ENCODE measurements around the gene RIPPLY1. TPM values are rescaled to one million over a fixed set of nuclear protein-coding genes. Genes with fewer than 3 reads are reported as not detected.
A peak's percentile ranks its signal among the peaks of the same experiment; 100 is the strongest.

RIPPLY1 gene
- total and polyA plus RNA-seq, 2 experiments from 2014 or later, result 0.21 TPM; not detected in 1

GRCh38 chrX:106927700-106928099 lies 24.6 kb upstream of the RIPPLY1 start:
- no peaks in the 10 kb centered on the region for H3K27me3 ChIP-seq
- H3K9me2 ChIP-seq (replicated peaks; ENCODE audit: insufficient read depth), result no peaks in the 10 kb centered on the region
- no peak for TF ChIP-seq CTCF (IDR thresholded peaks at IDR 0.05; ENCODE audit: poor library complexity)
- no peak for TF ChIP-seq EZH2 (IDR thresholded peaks at IDR 0.05; ENCODE audit: borderline replicate concordance)
- no peak for TF ChIP-seq EZH2phosphoT487 (IDR thresholded peaks at IDR 0.05; ENCODE audit: low read depth, severe bottlenecking, unreplicated experiment)
- H3K27ac ChIP-seq, result peak overlapping the region; percentile 43
- no peak for DNase-seq (ENCODE audit: low spot score)
- WGBS (ENCODE audit: low lambda C conversion rate, missing lambda C conversion rate), result 51% methylated on average over 5 of the region's 5 CpGs
- H3K79me2 ChIP-seq, result no peaks in the 10 kb centered on the region
- H3K9me3 ChIP-seq (ENCODE audit: low read depth), result no peaks in the 10 kb centered on the region
- H3K36me3 ChIP-seq (replicated peaks; ENCODE audit: insufficient read depth, low read depth), result no peaks in the 10 kb centered on the region
- no peak overlapping the region for H3K4me2 ChIP-seq
- H4K20me1 ChIP-seq (ENCODE audit: insufficient read depth, poor library complexity, severe bottlenecking), result no peaks in the 10 kb centered on the region
- H3K4me1 ChIP-seq (ENCODE audit: insufficient read depth), result no peaks in the 10 kb centered on the region
- no peak overlapping the region for H3K4me3 ChIP-seq
- no peak overlapping the region for H2AFZ ChIP-seq

GRCh38 chrX:106927023-106927422 lies 23.9 kb upstream of the RIPPLY1 start:
- Histone ChIP-seq H3K36me3 (replicated peaks; ENCODE audit: insufficient read depth, low read depth) (no peaks in the 10 kb centered on the region), H3K4me3 (no peak overlapping the region), H3K9me2 (replicated peaks; ENCODE audit: insufficient read depth) (no peaks in the 10 kb centered on the region), H3K4me2 (no peak overlapping the region), H3K27me3 (no peaks in the 10 kb centered on the region), H3K79me2 (no peaks in the 10 kb centered on the region), H3K4me1 (ENCODE audit: insufficient read depth) (no peaks in the 10 kb centered on the region), H3K27ac (peak overlapping the region; percentile 43), H3K9me3 (ENCODE audit: low read depth) (no peaks in the 10 kb centered on the region), H4K20me1 (ENCODE audit: insufficient read depth, poor library complexity, severe bottlenecking) (no peaks in the 10 kb centered on the region), H2AFZ (no peak overlapping the region)
- DNase-seq (ENCODE audit: low spot score), result no peak
- WGBS (ENCODE audit: low lambda C conversion rate, missing lambda C conversion rate), result 87% methylated on average over 3 of the region's 3 CpGs
- TF ChIP-seq EZH2 (IDR thresholded peaks at IDR 0.05; ENCODE audit: borderline replicate concordance), result no peak

- Histone ChIP-seq H3K36me3 (replicated peaks; ENCODE audit: insufficient read depth, low read depth) (no peaks in the 10 kb centered on the region), H3K79me2 (no peaks in the 10 kb centered on the region), H3K27ac (no peak overlapping the region), H3K9me2 (replicated peaks; ENCODE audit: insufficient read depth) (no peaks in the 10 kb centered on the region), H3K27me3 (no peaks in the 10 kb centered on the region), H4K20me1 (ENCODE audit: insufficient read depth, poor library complexity, severe bottlenecking) (no peaks in the 10 kb centered on the region), H2AFZ (no peak overlapping the region), H3K4me2 (no peak overlapping the region), H3K9me3 (ENCODE audit: low read depth) (no peaks in the 10 kb centered on the region), H3K4me3 (no peak overlapping the region), H3K4me1 (ENCODE audit: insufficient read depth) (no peaks in the 10 kb centered on the region)
- 59% methylated on average over 2 of the region's 2 CpGs for WGBS (ENCODE audit: low lambda C conversion rate, missing lambda C conversion rate)
- TF ChIP-seq EZH2phosphoT487 (IDR thresholded peaks at IDR 0.05; ENCODE audit: low read depth, severe bottlenecking, unreplicated experiment) (no peak), EZH2 (IDR thresholded peaks at IDR 0.05; ENCODE audit: borderline replicate concordance) (no peak)
- no peak for DNase-seq (ENCODE audit: low spot score)
These were observed 18.5 kb upstream of the RIPPLY1 start for GRCh38 chrX:106921637-106922036.

- no peaks in the 10 kb centered on the region for H3K9me2 ChIP-seq (replicated peaks; ENCODE audit: insufficient read depth)
- no peaks in the 10 kb centered on the region for H3K9me3 ChIP-seq (ENCODE audit: low read depth)
- no peaks in the 10 kb centered on the region for H3K79me2 ChIP-seq
- H3K27ac ChIP-seq, result no peak within 1 kb of the TSS
- 28% methylated on average over 2 of the region's 2 CpGs for WGBS (ENCODE audit: low lambda C conversion rate, missing lambda C conversion rate)
- no peaks in the 10 kb centered on the region for H3K4me1 ChIP-seq (ENCODE audit: insufficient read depth)
- no peaks in the 10 kb centered on the region for H4K20me1 ChIP-seq (ENCODE audit: insufficient read depth, poor library complexity, severe bottlenecking)
- no peaks in the 10 kb centered on the region for H3K27me3 ChIP-seq
- no peak within 1 kb of the TSS for H2AFZ ChIP-seq
- no peak within 1 kb of the TSS for H3K4me2 ChIP-seq
- no peak within 1 kb of the TSS for H3K4me3 ChIP-seq
- TF ChIP-seq EZH2 (IDR thresholded peaks at IDR 0.05; ENCODE audit: borderline replicate concordance) (no peak), CTCF (IDR thresholded peaks at IDR 0.05; ENCODE audit: poor library complexity) (no peak), EZH2phosphoT487 (IDR thresholded peaks at IDR 0.05; ENCODE audit: low read depth, severe bottlenecking, unreplicated experiment) (no peak)
- DNase-seq (ENCODE audit: low spot score), result no peak
- no peaks in the 10 kb centered on the region for H3K36me3 ChIP-seq (replicated peaks; ENCODE audit: insufficient read depth, low read depth)
These were observed 16.9 kb upstream of the RIPPLY1 start, which contains the start of gene CLDN2 for GRCh38 chrX:106919932-106920452. TSS of gene CLDN2 (plus strand) at chrX:106920402. CDS start at chrX:106928229, 7,827 bp downstream.

All from hepatocyte (in vitro differentiated cells).